ENCODE measurements around the gene LIN54.

LIN54 gene

GRCh38 chr4:82896755-82897154, 113.9 kb downstream of the LIN54 start:
- peaks cover 5% of the 10 kb centered on the region; the same call in 1 of the 2 replicates for H3K36me3 ChIP-seq (replicated peaks; ENCODE audit: insufficient read depth, low read length)
- H4K20me1 ChIP-seq (ENCODE audit: insufficient read depth, low read length), result peaks cover 7% of the 10 kb centered on the region; the same call in 1 of the 2 replicates
- TF ChIP-seq EZH2 (optimal IDR thresholded peaks at IDR 0.05; ENCODE audit: low read depth, low read length), result no peak
- TF ChIP-seq EZH2phosphoT487 (IDR thresholded peaks at IDR 0.05; ENCODE audit: low read length), result no peak
- TF ChIP-seq, protein P1, sequence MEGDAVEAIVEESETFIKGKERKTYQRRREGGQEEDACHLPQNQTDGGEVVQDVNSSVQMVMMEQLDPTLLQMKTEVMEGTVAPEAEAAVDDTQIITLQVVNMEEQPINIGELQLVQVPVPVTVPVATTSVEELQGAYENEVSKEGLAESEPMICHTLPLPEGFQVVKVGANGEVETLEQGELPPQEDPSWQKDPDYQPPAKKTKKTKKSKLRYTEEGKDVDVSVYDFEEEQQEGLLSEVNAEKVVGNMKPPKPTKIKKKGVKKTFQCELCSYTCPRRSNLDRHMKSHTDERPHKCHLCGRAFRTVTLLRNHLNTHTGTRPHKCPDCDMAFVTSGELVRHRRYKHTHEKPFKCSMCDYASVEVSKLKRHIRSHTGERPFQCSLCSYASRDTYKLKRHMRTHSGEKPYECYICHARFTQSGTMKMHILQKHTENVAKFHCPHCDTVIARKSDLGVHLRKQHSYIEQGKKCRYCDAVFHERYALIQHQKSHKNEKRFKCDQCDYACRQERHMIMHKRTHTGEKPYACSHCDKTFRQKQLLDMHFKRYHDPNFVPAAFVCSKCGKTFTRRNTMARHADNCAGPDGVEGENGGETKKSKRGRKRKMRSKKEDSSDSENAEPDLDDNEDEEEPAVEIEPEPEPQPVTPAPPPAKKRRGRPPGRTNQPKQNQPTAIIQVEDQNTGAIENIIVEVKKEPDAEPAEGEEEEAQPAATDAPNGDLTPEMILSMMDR (IDR thresholded peaks at IDR 0.05; ENCODE audit: low read length), result no peak
- no peak overlapping the region for H3K9ac ChIP-seq (ENCODE audit: low read length)
- no peak for DNase-seq
- H3K4me1 ChIP-seq (ENCODE audit: low read length), result peaks cover 13% of the 10 kb centered on the region
- no peaks in the 10 kb centered on the region for H3K9me2 ChIP-seq (replicated peaks; ENCODE audit: insufficient read depth, low read length)
- no peak overlapping the region for H3K4me3 ChIP-seq (ENCODE audit: low read length)
- H3F3A ChIP-seq (ENCODE audit: insufficient read depth, low read length), result peaks cover 41% of the 10 kb centered on the region
- no peaks in the 10 kb centered on the region for H3K27me3 ChIP-seq (replicated peaks; ENCODE audit: insufficient read depth, low read length)
- peaks cover 69% of the 10 kb centered on the region for H3K79me2 ChIP-seq (ENCODE audit: low read length)
- H2AFZ ChIP-seq (ENCODE audit: low read length), result no peak overlapping the region
- H3K9me3 ChIP-seq (replicated peaks; ENCODE audit: insufficient read depth, low read length), result no peaks in the 10 kb centered on the region
- H3K4me2 ChIP-seq (ENCODE audit: low read depth, low read length), result no peak overlapping the region
- no peak overlapping the region for H3K27ac ChIP-seq (ENCODE audit: low read length)

DNA sequence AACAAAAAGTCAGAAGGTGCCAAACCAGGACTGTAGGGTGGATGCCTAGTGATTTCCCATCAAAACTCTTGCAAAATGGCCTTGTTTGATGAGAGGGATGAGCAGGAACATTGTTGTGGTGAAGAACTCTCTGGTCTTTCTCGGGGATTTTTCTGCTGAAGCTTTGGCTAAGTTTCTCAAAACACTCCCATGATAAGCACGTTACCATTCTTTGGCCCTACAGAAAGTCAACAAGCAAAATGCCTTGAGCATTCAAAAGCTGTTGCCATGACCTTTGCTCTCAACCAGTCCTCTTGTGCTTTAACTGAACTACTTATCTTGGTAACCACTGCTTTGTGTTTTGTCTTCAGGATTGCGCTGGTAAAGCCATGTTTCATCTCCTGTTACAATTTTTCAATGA, 116.7 kb downstream of the LIN54 start:
- no peak overlapping the region for H3K27ac ChIP-seq (ENCODE audit: low read length)
- H3K9me2 ChIP-seq (replicated peaks; ENCODE audit: insufficient read depth, low read length), result no peaks in the 10 kb centered on the region
- no peak for DNase-seq
- peaks cover 41% of the 10 kb centered on the region for H3F3A ChIP-seq (ENCODE audit: insufficient read depth, low read length)
- no peak overlapping the region for H2AFZ ChIP-seq (ENCODE audit: low read length)
- TF ChIP-seq, protein P1 (IDR thresholded peaks at IDR 0.05; ENCODE audit: low read length), result no peak
- no peak for TF ChIP-seq EZH2 (optimal IDR thresholded peaks at IDR 0.05; ENCODE audit: low read depth, low read length)
- TF ChIP-seq EZH2phosphoT487 (IDR thresholded peaks at IDR 0.05; ENCODE audit: low read length), result no peak
- no peak overlapping the region for H3K9ac ChIP-seq (ENCODE audit: low read length)
- peaks cover 14% of the 10 kb centered on the region for H3K4me1 ChIP-seq (ENCODE audit: low read length)
- peaks cover 70% of the 10 kb centered on the region for H3K79me2 ChIP-seq (ENCODE audit: low read length)
- H3K36me3 ChIP-seq (replicated peaks; ENCODE audit: insufficient read depth, low read length), result peaks cover 5% of the 10 kb centered on the region; the same call in 1 of the 2 replicates
- no peaks in the 10 kb centered on the region for H3K9me3 ChIP-seq (replicated peaks; ENCODE audit: insufficient read depth, low read length)
- no peak overlapping the region for H3K4me2 ChIP-seq (ENCODE audit: low read depth, low read length)
- H3K4me3 ChIP-seq (ENCODE audit: low read length), result no peak overlapping the region
- H4K20me1 ChIP-seq (ENCODE audit: insufficient read depth, low read length), result peaks cover 7% of the 10 kb centered on the region; the same call in 1 of the 2 replicates
- no peaks in the 10 kb centered on the region for H3K27me3 ChIP-seq (replicated peaks; ENCODE audit: insufficient read depth, low read length)

- no peaks in the 10 kb centered on the region for H4K20me1 ChIP-seq (ENCODE audit: insufficient read depth, low read length)
- peaks cover 5% of the 10 kb centered on the region; the same call in 1 of the 2 replicates for H3K36me3 ChIP-seq (replicated peaks; ENCODE audit: insufficient read depth, low read length)
- peak overlapping the region; percentile 70 for H3K4me2 ChIP-seq (ENCODE audit: low read depth, low read length)
- no peak overlapping the region for H2AFZ ChIP-seq (ENCODE audit: low read length)
- no peaks in the 10 kb centered on the region for H3K27me3 ChIP-seq (replicated peaks; ENCODE audit: insufficient read depth, low read length)
- H3F3A ChIP-seq (ENCODE audit: insufficient read depth, low read length), result peaks cover 38% of the 10 kb centered on the region
- H3K9me3 ChIP-seq (replicated peaks; ENCODE audit: insufficient read depth, low read length), result no peaks in the 10 kb centered on the region
- peak overlapping the region; percentile 95; the same call in 1 of the 2 replicates for H3K4me3 ChIP-seq (ENCODE audit: low read length)
- H3K79me2 ChIP-seq (ENCODE audit: low read length), result peaks cover 69% of the 10 kb centered on the region
- H3K4me1 ChIP-seq (ENCODE audit: low read length), result peaks cover 17% of the 10 kb centered on the region
- TF ChIP-seq, protein P1 (IDR thresholded peaks at IDR 0.05; ENCODE audit: low read length), result no peak
- TF ChIP-seq EZH2phosphoT487 (IDR thresholded peaks at IDR 0.05; ENCODE audit: low read length), result no peak
- TF ChIP-seq EZH2 (optimal IDR thresholded peaks at IDR 0.05; ENCODE audit: low read depth, low read length), result no peak
- H3K9me2 ChIP-seq (replicated peaks; ENCODE audit: insufficient read depth, low read length), result no peaks in the 10 kb centered on the region
- H3K9ac ChIP-seq (ENCODE audit: low read length), result no peak overlapping the region; the same call in 1 of the 2 replicates
- no peak for DNase-seq
- H3K27ac ChIP-seq (ENCODE audit: low read length), result peak overlapping the region; percentile 96; the same call in 1 of the 2 replicates
Measured at GRCh38 chr4:82892467-82892802, 118.2 kb downstream of the LIN54 start.
